ENCODE data around the gene GMPPB.
"Not testable (repeated sequence)": the region's sequence is repeated elsewhere in the genome, so short reads cannot be mapped to it uniquely, and the experiment has no call there.

Gene GMPPB

DNA sequence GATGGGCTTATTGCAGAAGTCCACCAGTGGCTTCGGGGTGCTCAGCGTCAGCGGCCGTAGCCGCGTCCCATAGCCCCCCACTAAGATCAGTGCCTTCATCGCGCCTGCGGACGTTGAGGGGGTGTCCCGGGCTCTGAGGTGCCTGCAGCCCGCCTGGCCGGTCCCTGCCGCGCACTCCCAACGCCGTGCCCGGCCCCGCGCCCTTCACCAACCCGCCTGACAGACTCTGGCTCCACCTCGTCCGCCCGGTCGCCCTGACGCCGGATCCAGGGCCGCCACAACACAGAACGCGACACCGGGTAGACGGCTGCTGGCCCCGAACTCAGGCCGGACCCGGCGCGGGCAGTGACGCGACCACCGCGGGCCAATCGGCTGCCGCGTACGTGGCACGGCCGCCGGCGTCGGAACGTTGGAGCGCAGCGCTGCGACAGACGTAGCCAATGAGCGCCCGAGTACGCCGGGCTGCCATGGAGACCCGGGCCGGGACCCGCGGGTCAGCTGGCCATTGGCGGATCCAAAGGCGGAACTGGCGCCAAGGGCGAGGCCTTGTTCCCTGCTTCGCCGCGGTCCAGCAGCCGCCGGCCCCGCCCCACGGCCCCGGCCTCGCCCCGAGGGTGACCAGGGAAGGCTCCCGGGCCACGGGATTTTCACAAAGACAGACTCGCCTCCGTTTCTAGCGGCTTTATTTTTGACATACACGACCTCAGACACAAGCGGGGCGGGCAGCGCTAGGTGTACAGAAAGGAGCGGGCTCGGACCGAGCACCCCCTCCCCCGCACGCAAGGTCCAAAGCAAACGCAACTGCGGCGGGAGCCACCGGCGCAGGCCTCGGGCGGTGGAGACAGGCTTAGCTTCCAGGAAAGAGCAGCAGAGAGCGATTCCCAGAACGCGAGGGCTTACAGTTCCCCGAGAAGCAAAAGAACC lies at the start of gene GMPPB:
GMPPB (minus strand) TSS at position 324 of the 924 bp plus-strand sequence; CDS start at position 99, 225 bp downstream.
- DNase-seq (ENCODE audit: low read depth) = peak; percentile 83

DNA sequence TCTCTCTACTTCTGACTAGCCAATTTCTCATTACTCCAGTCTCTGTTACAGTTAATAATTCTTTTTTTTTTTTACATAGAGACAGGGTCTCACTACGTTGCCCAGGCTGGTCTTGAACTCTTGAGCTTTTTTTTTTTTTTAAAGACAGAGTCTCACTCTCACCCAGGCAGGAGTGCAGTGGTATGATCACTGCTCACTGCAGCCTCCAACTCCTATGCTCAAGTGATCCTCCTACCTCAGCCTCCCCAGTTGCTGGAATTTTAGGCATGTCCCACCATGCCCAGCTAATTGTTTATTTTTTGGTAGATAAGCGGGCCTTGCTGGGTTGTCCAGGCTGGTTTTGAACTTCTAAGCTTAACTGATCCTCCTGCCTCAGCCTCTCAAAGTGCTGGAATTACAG lies 49.0 kb upstream of the GMPPB start:
- no peak for DNase-seq (ENCODE audit: low read depth)

GRCh38 chr3:49771340-49771938 lies 47.7 kb upstream of the GMPPB start:
- no peak for DNase-seq (ENCODE audit: low read depth)

DNA sequence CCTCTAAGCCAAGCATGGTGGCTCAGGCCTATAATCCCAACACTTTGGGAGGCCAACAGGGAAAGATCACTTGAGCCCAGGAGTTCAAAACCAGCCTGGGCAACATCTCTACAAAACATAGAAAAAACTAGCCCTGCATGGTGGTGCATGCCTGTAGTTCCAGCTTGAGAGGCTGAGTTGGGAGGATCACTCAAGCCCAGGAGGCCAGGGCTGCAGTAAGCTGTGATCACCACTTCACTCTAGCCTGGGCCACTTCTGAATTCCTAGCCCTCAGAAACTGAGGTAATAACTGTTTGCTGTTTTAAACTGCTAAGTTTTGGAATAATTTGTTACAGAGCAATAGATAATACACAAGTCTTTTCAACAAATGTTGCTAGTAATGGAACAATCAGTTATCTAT lies 46.2 kb upstream of the GMPPB start:
- DNase-seq (ENCODE audit: low read depth) = no peak

DNA sequence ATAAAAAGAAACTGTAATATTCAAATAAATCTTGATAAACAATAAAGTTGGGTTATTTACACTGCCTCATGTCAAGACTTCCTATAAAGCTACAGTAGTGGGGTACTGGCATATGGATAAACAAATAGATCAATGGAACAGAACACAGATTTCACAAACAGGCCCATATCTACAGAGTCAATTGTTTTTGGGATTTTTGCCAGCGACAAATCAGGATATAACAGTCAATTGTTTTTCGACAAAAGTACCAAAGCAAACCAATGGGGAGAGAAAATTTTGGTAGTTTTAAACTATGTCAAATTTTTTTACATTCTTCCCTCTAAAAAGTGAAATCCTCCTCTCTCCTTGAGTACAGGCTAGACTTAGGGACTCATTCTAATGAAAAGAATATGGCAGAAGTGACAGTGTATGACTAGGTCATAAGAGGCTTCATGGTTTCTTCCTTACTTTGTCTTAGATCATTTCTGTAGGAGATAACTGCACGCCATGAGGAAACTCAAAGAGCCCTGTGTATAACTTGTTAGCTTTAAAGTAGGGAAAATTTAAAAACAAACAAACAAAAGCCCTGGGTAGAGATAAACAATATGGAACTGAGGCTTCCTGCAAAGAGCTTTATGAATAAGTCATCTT lies 45.6 kb upstream of the GMPPB start:
- no peak for DNase-seq (ENCODE audit: low read depth)

DNA sequence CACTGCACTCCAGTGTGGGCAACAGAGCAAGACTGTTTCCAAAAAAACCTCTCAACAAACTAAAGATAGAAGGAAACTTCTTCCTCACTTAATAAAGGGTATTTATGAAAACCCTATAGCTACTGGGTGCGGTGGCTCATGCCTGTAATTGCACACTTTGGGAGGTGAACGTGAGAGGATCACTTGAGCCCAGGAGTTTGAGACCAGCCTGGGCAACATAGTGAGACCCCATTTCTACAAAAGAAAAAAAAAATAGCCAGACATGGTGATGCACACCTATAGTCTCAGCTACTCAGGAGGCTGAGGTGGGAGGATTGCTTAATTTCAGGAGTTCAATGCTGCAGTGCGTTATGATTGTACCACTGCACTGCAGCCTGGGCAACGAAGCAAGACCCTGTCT lies 40.2 kb upstream of the GMPPB start:
- DNase-seq (ENCODE audit: low read depth) = no peak

GRCh38 chr3:49761661-49762060 lies 37.9 kb upstream of the GMPPB start:
- no peak for DNase-seq (ENCODE audit: low read depth)

DNA sequence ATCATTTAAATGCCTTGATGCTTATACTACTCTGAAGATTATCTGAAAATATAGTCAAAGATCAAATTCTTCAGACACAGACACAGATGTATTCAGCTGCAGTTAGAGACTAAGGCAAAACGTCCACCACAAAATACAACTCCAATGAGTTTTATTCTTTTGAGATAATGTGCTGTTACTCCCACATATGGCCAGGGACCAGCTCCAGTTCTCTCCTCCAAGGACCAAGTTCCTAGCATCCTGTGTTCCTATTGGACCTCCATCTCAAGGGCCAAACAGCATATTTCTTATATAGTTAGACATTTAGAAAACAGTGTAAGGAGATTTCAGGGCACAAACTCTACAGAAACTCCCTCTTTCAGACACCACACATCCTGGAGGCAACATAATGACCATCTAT lies 35.5 kb upstream of the GMPPB start:
- DNase-seq (ENCODE audit: low read depth) = no peak

DNA sequence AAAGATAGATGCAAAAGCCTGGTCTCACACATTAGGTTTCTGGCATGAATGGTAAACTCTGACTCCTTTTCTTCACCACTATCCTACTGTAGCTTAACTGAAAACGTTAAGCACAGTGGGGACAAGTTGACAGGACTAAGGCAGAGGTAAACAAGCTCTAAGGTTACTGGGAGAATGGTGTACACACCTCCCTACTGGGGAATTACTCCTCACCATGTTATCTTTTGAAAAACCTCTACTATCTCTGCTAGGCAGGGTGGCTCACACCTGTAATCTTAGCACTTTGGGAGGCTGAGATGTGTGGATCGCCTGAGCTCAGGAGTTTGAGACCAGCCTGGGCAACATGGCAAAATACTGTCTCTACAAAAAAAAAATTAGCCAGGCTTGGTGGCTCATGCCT lies 33.4 kb upstream of the GMPPB start:
- no peak for DNase-seq (ENCODE audit: low read depth)

- no peak for DNase-seq (ENCODE audit: low read depth)
These were observed 32.3 kb upstream of the GMPPB start for GRCh38 chr3:49756036-49756435.

DNA sequence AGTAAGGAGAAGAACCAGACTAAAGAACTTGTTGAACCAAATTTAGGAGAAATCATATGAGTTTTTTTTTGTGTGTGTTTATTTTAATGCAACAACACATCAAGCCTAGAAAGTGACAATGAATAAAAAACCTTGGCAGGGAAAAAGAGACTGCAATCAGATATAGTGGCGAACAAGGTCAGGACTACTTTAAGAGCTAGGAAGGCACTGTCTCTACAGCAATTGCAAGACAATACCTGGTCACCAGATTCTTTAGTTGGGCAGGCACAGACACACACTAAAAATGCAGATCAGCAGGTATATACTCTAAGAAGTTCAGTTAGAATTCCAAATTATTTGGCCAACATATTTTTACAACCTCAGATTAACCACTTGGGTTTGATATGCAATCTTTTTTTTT lies 30.8 kb upstream of the GMPPB start:
- no peak for DNase-seq (ENCODE audit: low read depth)

- DNase-seq (ENCODE audit: low read depth) = no peak
These were observed 27.8 kb upstream of the GMPPB start for GRCh38 chr3:49751501-49751900.

GRCh38 chr3:49750056-49750455 lies 26.3 kb upstream of the GMPPB start:
- no peak for DNase-seq (ENCODE audit: low read depth)

- DNase-seq (ENCODE audit: low read depth) = not testable (repeated sequence)
These were observed 25.1 kb upstream of the GMPPB start for GRCh38 chr3:49748874-49749273.

- no peak for DNase-seq (ENCODE audit: low read depth)
These were observed 24.2 kb upstream of the GMPPB start for GRCh38 chr3:49747792-49748480.

GRCh38 chr3:49745986-49746385 lies 22.2 kb upstream of the GMPPB start:
- no peak for DNase-seq (ENCODE audit: low read depth)

DNA sequence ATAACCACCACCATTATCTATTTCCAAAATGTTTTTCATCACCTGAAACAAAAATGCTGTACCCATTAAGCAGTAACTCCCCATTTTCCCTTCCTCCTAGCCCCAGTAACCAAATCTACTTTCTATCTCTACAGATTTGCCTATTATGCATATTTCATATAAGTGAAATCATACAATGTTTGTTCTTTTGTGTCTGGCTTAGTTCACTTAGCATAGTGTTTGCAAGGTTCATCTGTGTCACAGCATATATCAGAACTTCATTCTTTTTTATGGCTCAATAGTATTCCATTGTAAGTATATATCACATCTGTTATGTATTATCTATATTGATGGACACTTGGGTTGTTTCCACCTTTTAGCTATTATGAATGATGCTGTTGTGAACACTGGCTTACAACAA lies 16.7 kb upstream of the GMPPB start:
- DNase-seq (ENCODE audit: low read depth) = no peak

DNA sequence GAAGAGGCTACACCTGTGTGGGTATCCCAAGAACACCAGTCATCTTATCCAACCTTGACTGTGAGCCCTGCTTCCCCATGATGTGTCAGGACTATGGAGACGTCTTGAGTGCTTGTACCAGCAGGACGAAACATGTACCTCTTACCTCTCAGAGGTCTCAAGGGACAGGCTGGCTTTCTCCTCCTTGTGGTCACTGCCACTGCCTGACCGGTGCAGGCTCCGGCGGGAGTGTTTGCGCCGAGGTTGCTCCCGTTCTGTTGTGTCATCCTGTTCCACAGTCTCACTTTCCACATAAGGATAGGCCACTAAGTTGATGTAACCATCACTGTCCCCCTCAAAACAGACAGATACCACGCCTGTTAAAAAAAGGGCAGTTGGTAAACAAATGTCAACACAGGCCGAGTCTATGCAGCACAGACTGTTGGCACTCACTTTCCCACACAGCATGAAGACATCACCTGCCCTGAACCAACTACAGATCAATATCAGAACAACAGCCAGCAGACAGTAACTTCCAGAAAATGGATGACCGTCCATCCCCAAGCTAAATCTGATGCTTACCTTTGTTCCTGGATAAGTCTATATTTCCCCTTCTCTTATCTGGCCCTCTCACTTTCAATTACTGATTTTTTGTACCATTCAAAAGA lies 14.4 kb upstream of the GMPPB start:
- no peak for DNase-seq (ENCODE audit: low read depth)

- no peak for DNase-seq (ENCODE audit: low read depth)
These were observed 11.0 kb upstream of the GMPPB start for GRCh38 chr3:49734752-49735151.

DNA sequence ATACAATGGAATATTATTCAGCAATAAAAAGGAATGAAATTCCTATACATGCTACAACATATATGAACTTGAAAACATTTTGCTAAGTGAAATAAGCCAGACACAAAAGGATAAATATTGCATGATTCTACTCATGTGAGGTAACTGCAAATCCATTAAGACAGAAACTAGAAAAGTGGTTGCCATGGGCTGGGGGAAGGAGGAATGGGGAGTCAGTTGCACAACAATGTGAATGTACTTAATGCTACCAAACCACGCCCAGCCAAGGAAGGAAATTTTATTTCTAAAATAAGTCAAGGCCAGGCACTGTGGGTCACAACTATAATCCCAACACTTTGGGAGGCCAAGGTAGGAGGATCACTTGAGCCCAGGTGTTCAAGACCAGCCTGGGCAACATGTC lies 9.8 kb upstream of the GMPPB start:
- no peak for DNase-seq (ENCODE audit: low read depth)

- no peak for DNase-seq (ENCODE audit: low read depth)
These were observed 8.8 kb upstream of the GMPPB start for GRCh38 chr3:49732597-49732996.
